HFFc6 (cell line): ENCODE measurements around the gene PLEKHA1. TPM values are rescaled to one million over a fixed set of nuclear protein-coding genes. Genes with fewer than 3 reads are reported as not detected.

Source experiments
- DNase-seq: peaks from one replicate; pipeline ENCODE4 v3.0.0-alpha.2; 2018
- H3K27ac Mint-ChIP-seq: 2 replicates; pipeline ENCODE4 v1.8.0; 2020; ENCODE audit warnings: mild to moderate bottlenecking, mixed read lengths
- H3K27me3 Mint-ChIP-seq: 2 replicates; pipeline ENCODE4 v1.8.0; 2021; ENCODE audit warnings: mild to moderate bottlenecking, moderate library complexity, mixed read lengths; ENCODE audit not compliant: insufficient read depth
- H3K36me3 Mint-ChIP-seq: 2 replicates; pipeline ENCODE4 v1.8.0; 2021; ENCODE audit warnings: low read depth, mixed read lengths
- H3K4me1 Mint-ChIP-seq: 2 replicates; pipeline ENCODE4 v1.8.0; 2020; ENCODE audit warnings: low read depth, mixed read lengths
- H3K4me3 Mint-ChIP-seq: 2 replicates; pipeline ENCODE4 v1.8.0; 2020; ENCODE audit warnings: mild to moderate bottlenecking, moderate library complexity, mixed read lengths
- H3K9me3 Mint-ChIP-seq: 2 replicates; pipeline ENCODE4 v1.8.0; 2020; ENCODE audit warnings: mild to moderate bottlenecking, mixed read lengths
- total RNA-seq, 6 experiments: library from RNA; stranded (reverse); fragmentation: NEBNext Ultra II Directional; extraction: Animal tissue kit (Norgen Biotek cat#: 25700); gene quantifications; 2 replicates in 1 of 6; 3 replicates in 5 of 6; pipeline ENCODE4 v1.2.3, GENCODE V29; 2021
- TF ChIP-seq, protein P1 (sequence below): fragments of 200-600 bp; sonication (generic); IDR thresholded peaks from 2 replicates; pipeline ENCODE4 v1.5.0; 2021; ENCODE audit warnings: antibody characterized with exemption, mild to moderate bottlenecking

PLEKHA1 gene
- total RNA-seq, 6 experiments from 2014 or later, result 17.7 to 26.2 (median 19.3) TPM

DNA sequence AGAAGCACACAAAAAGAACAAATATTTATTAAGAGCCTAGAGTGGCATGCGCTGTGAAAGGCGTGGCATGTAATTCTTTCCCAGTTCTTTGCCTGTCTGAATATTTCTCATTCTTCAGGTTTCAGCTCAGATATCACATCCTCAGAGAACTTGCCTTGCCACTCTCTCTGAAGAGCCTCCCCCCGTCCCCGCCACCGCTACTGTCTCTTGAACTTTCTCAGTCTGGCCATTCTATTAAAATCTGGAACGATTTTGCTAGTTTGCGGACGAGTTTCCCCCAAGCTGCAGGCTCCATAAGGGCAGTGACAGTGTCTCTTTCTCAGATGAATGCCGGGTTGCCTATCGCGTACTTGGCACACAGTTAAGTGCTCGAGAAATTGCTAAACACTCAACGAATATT lies 787 bp upstream of the PLEKHA1 start:
- H3K27ac Mint-ChIP-seq, result peak overlapping the region; percentile 56
- peak overlapping the region; percentile 94 for H3K4me3 Mint-ChIP-seq
- peaks cover 7% of the 10 kb centered on the region; the same call in 1 of the 2 replicates for H3K27me3 Mint-ChIP-seq
- DNase-seq, result peak; percentile 24
- no peaks in the 10 kb centered on the region for H3K9me3 Mint-ChIP-seq
- TF ChIP-seq, protein P1, sequence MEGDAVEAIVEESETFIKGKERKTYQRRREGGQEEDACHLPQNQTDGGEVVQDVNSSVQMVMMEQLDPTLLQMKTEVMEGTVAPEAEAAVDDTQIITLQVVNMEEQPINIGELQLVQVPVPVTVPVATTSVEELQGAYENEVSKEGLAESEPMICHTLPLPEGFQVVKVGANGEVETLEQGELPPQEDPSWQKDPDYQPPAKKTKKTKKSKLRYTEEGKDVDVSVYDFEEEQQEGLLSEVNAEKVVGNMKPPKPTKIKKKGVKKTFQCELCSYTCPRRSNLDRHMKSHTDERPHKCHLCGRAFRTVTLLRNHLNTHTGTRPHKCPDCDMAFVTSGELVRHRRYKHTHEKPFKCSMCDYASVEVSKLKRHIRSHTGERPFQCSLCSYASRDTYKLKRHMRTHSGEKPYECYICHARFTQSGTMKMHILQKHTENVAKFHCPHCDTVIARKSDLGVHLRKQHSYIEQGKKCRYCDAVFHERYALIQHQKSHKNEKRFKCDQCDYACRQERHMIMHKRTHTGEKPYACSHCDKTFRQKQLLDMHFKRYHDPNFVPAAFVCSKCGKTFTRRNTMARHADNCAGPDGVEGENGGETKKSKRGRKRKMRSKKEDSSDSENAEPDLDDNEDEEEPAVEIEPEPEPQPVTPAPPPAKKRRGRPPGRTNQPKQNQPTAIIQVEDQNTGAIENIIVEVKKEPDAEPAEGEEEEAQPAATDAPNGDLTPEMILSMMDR, result no peak
- no peaks in the 10 kb centered on the region for H3K36me3 Mint-ChIP-seq
- H3K4me1 Mint-ChIP-seq, result peaks cover 28% of the 10 kb centered on the region

DNA sequence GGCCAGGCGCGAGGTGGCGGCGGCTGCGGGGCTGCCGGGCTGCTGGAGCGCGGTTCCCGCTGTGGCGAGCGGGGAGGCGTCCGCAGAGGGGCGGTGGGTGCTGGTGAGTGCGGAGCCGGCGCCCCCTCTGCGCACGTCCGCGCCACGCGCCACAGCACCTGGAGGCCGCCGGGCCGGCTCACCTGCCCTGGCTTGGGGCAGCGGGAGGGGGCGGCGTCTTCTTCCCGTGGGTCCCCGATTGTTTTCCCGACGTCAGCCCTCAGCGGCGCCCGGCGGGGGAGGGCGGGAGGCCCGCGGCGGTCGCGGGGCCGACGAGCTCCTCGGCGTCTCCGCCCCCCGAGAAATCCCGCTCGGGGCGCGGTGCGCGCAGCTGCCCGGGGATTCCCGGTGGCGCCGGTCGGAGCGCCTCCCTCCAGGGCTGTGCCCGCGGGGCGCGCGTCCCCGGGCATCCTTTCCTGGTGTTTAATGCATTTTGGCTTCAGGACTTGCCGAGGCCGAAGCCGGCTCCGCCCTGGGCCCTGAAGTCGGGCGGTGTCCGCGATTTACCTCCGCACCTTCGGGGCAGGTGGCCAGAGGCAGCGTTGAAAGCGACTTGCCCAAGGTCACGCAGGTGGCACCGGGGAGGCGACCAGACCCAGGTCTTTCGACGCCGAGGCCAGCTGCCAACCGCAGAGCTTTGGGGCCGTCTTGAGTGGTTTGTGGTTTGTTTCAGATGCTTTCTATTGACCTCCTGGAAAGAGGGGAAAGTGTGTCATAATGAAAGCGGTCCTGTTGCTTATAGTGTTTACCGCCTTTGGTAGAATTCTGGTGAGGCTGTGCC lies 561 bp downstream of the PLEKHA1 start:
- Mint-ChIP-seq H3K4me1 (peaks cover 28% of the 10 kb centered on the region), H3K36me3 (no peaks in the 10 kb centered on the region), H3K27me3 (peaks cover 7% of the 10 kb centered on the region; the same call in 1 of the 2 replicates), H3K9me3 (no peaks in the 10 kb centered on the region), H3K4me3 (peak overlapping the region; percentile 90), H3K27ac (peak overlapping the region; percentile 85)
- TF ChIP-seq, protein P1, result no peak
- peak; percentile 28 for DNase-seq

DNA sequence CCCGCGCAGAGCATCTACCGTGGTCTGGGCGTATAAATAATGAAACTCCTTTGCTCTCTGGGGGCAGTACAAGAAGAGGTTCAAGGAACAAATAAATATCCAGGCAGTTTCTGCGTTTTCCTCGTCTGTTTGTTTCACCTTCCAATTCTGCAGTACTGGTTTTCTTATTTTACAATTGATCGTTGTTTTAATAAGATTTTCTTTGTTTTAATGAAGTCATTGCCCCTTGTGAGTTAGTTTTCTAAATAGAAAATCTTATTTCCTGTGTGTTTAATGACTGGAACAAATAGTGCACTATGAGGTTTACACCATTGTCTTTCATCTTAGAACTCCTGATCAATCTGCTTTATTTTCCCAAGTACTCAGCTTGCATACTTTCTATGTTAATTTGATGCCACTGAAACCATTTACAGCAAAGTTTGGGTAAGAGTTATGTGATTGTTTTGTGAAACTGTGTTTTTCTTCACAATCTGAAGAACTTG lies 1.2 kb downstream of the PLEKHA1 start:
- Mint-ChIP-seq H3K4me1 (peaks cover 28% of the 10 kb centered on the region), H3K36me3 (no peaks in the 10 kb centered on the region), H3K27ac (peak overlapping the region; percentile 85), H3K4me3 (peak overlapping the region; percentile 90), H3K27me3 (peaks cover 4% of the 10 kb centered on the region; the same call in 1 of the 2 replicates), H3K9me3 (no peaks in the 10 kb centered on the region)
- TF ChIP-seq, protein P1, result no peak
- no peak for DNase-seq

DNA sequence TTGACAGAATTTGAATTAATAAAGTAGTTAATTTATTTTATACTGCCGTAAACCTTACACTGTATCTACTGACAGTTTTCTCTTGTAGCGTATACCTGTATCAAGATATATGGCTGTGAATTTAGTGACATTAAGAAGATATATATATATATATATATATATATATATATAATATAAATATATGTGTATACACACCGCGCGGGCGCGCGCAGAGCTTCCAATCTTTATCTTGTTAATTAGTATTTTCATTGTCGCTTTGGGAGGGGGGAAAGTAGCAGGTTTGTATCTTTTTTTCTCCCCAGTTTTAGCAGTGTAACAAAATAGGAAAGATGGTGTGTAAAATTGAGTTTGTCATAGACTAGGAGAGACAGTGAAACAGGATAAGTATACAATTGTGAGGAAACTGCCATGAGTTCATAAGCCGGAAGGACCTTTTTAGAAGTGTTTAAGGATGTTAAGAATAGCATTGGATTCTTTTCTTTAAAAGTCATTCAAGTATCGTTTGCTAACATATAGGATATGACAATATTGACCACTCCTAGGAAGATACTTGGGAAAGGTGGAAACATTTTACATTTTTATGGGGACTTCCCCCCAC lies 2.0 kb downstream of the PLEKHA1 start:
- Mint-ChIP-seq H3K4me3 (peak overlapping the region; percentile 5; the same call in 1 of the 2 replicates), H3K9me3 (no peaks in the 10 kb centered on the region), H3K27me3 (no peaks in the 10 kb centered on the region), H3K4me1 (peaks cover 28% of the 10 kb centered on the region), H3K36me3 (no peaks in the 10 kb centered on the region; the same call in 1 of the 2 replicates), H3K27ac (no peak overlapping the region)
- TF ChIP-seq, protein P1, result no peak
- DNase-seq, result no peak

DNA sequence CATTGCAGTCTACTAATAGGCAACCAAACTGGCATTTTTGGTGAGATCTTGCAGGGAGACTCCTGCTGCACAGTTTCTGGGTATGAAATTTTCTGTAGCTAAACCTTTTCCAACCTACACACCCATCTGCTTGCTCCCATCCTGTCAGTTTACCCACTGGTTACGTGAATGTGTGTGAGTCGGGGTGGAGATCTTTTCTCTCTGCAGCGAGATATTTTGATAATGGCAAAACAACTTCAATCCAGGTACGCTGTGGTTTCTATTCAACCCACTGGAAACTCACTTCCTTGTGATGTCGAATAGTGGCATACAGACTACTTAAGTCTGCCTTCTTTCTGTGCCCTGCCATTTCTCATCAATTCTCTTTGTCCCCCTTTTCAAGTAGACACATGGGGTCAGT lies 4.5 kb downstream of the PLEKHA1 start:
- no peaks in the 10 kb centered on the region; the same call in 1 of the 2 replicates for H3K36me3 Mint-ChIP-seq
- TF ChIP-seq, protein P1, result no peak
- H3K4me3 Mint-ChIP-seq, result no peak overlapping the region
- no peaks in the 10 kb centered on the region for H3K9me3 Mint-ChIP-seq
- no peak overlapping the region for H3K27ac Mint-ChIP-seq
- DNase-seq, result no peak
- peaks cover 17% of the 10 kb centered on the region for H3K4me1 Mint-ChIP-seq
- no peaks in the 10 kb centered on the region for H3K27me3 Mint-ChIP-seq
